Activated T-cell treated with anti-CD3 and anti-CD28 coated beads, Interleukin-2, amount 50 U/mL, for 4 hours (primary cell): ENCODE results near the gene IGSF11. TPM values are rescaled to one million over a fixed set of nuclear protein-coding genes. Genes with fewer than 3 reads are reported as not detected.

Experiments
- ATAC-seq, 2 donors: fragments of 200-7000 bp; cut with Tn5 transposase; one replicate each; pipeline ENCODE4 v1.10.0; 2021
- DNase-seq: peaks from one replicate; pipeline ENCODE4 v3.0.0-alpha.2; 2020
- H3K27me3 Mint-ChIP-seq: one replicate; pipeline ENCODE4 v1.8.0; 2021; ENCODE audit warnings: low read depth, mixed read lengths
- H3K36me3 Mint-ChIP-seq: one replicate; pipeline ENCODE4 v1.8.0; 2022; ENCODE audit warnings: mixed read lengths; ENCODE audit not compliant: insufficient read depth
- H3K4me1 Mint-ChIP-seq: one replicate; pipeline ENCODE4 v1.8.0; 2021; ENCODE audit warnings: low read depth, mixed read lengths
- H3K4me3 Mint-ChIP-seq: one replicate; pipeline ENCODE4 v1.8.0; 2021; ENCODE audit warnings: mild to moderate bottlenecking, moderate library complexity, mixed read lengths
- H3K9me3 Mint-ChIP-seq: one replicate; pipeline ENCODE4 v1.8.0; 2021; ENCODE audit warnings: mixed read lengths
- total RNA-seq, 3 donors: library from RNA; stranded (reverse); gene quantifications; one replicate each; pipeline ENCODE4 v1.2.1, GENCODE V29; 2021

IGSF11 gene
- total RNA-seq, 3 donors from 2014 or later, result not detected

DNA sequence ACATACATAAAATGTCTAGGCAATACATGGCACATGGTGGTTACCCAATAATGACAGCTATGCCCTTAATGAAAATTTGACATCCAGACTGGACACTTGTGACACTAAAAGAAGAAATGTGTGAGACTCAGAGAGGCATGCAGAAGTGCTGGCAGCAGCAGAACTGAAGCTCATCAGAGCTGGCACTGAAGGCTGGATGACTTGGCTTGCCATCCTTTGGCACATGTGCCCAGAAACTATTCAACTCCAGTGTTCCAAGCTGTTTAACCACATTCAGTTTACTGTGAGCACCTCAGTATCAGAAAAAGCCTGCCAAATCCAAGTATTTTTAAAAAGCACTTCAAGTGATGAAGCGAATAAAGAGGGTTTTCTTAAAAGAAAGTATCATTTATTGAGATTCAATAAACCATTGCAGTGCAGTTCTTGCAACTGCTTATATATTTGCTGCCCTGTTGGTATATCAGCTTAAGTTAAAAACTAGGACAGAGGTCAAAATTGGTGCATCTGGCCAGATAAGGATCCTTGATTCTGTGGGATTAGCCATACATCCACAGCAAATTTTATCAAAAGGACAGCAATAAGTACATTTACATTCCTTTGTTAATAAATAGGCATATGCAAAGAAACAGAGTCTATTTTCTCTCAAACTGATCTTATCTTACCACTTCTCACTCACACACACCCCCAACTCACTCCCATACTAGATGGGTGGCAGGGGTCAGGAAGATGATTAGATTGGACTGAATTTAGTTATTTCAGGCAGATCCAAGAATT lies 15.8 kb downstream of the IGSF11 start:
- H3K36me3 Mint-ChIP-seq, result no peaks in the 10 kb centered on the region
- peaks cover 2% of the 10 kb centered on the region for H3K4me1 Mint-ChIP-seq
- H3K4me3 Mint-ChIP-seq, result no peak overlapping the region
- H3K27me3 Mint-ChIP-seq, result no peaks in the 10 kb centered on the region
- no peak for DNase-seq
- no peak for ATAC-seq
- no peaks in the 10 kb centered on the region for H3K9me3 Mint-ChIP-seq

DNA sequence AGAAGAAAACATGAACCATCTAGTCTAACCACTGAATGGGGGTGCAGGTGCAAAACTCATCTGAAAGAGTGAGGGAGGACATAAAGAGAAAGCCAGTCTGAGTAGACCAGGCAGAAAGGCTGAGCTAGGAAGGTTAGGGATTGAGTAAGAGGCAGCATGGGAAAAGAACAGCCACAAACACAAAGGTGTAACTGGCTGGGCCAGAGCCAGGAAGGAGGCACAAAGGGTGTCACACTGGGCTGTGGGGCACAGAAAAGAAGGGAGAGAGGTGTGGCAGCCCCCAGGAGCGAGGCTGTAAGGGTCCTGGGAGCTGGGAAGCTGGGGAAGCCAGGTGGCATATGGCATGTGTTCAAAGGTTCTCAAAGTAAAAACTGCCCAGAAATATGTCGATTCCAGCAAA lies 18.7 kb downstream of the IGSF11 start:
- no peak for ATAC-seq
- Mint-ChIP-seq H3K27me3 (no peaks in the 10 kb centered on the region), H3K4me3 (no peak overlapping the region), H3K9me3 (no peaks in the 10 kb centered on the region), H3K4me1 (peaks cover 2% of the 10 kb centered on the region), H3K36me3 (no peaks in the 10 kb centered on the region)
- no peak for DNase-seq

DNA sequence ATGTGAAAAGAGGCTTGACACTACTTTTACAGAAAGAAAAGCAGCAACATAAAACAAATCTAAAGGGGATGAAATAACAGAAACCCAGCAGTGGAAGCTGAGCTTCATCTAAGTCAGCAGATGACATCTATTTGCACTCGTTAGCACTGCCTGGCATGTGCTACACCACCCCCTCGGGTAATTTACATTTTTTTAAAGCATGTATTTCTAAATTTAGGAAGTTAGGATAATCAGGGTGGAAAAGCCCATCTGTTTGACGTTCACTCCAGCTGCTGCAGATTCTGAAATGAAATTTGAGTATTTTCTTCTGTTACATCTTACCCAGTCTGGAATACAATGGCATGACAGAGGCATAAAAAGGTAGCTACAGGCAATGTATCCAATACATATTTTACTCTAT lies 20.7 kb downstream of the IGSF11 start:
- DNase-seq, result no peak
- no peaks in the 10 kb centered on the region for H3K4me1 Mint-ChIP-seq
- H3K9me3 Mint-ChIP-seq, result no peaks in the 10 kb centered on the region
- no peak for ATAC-seq
- no peak overlapping the region for H3K4me3 Mint-ChIP-seq
- H3K27me3 Mint-ChIP-seq, result no peaks in the 10 kb centered on the region
- no peaks in the 10 kb centered on the region for H3K36me3 Mint-ChIP-seq

DNA sequence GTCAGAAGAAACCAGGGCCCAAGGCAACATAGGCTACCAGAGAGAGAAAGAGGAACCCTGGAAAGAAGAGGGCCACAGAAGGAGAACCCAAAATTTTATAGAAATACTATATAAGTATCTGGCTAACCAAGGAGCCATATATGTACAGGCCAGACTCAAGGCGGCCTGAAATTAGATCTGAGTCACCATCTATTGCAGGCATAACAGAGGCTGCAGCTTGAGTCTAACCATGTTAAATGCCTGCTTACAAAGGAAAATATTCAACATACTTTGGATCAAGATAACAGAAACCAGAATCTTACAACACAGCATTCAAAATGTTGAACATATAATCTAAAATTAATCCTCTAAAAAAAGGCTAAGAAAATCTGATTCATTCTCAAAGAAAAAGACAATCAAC lies 23.1 kb downstream of the IGSF11 start:
- Mint-ChIP-seq H3K36me3 (no peaks in the 10 kb centered on the region), H3K9me3 (peaks cover 4% of the 10 kb centered on the region), H3K4me3 (no peak overlapping the region), H3K27me3 (peaks cover 3% of the 10 kb centered on the region), H3K4me1 (no peaks in the 10 kb centered on the region)
- ATAC-seq, result no peak
- DNase-seq, result no peak

DNA sequence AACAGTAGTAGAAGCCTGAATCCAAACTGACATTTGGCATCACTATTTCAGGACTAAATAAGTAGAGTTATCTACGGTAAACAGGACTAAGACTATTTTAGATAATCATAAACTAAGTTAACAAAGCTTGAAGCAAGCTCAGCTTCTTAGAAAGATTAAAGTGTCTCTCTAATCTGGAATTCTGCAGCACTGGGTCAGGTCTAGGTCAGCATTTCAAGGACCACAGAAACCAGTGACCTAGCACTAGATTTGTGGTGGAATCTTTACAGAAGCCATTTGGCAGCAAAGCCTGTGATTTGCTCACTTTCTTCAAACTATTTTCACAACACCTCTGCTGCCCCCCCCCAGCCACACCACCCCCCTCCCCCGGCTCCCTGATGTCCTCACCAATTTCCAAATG lies 37.5 kb downstream of the IGSF11 start:
- Mint-ChIP-seq H3K36me3 (no peaks in the 10 kb centered on the region), H3K4me1 (no peaks in the 10 kb centered on the region), H3K9me3 (no peaks in the 10 kb centered on the region), H3K4me3 (no peak overlapping the region), H3K27me3 (no peaks in the 10 kb centered on the region)
- ATAC-seq (no peak), DNase-seq (no peak)

DNA sequence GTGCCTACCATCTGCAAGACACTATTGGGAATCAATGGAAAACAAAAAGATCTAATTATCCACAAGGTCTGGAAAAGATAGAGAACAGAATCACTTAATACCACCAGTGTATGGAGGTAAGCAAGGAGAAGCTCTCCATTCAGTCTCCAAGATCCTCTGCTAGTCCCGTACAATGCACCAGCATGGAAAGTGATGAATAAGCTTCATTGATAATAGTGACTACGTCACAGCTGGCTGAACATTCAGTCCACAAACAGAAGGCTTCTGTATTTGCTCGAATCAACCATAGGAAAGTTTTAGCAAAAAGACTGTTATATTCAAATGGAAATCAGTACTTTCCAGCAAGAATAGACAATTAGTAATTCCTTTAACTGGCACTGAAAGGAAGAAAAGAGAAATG lies 42.9 kb downstream of the IGSF11 start:
- no peaks in the 10 kb centered on the region for H3K27me3 Mint-ChIP-seq
- ATAC-seq, result no peak
- H3K4me1 Mint-ChIP-seq, result no peaks in the 10 kb centered on the region
- no peak for DNase-seq
- no peaks in the 10 kb centered on the region for H3K9me3 Mint-ChIP-seq
- no peaks in the 10 kb centered on the region for H3K36me3 Mint-ChIP-seq
- H3K4me3 Mint-ChIP-seq, result no peak overlapping the region

DNA sequence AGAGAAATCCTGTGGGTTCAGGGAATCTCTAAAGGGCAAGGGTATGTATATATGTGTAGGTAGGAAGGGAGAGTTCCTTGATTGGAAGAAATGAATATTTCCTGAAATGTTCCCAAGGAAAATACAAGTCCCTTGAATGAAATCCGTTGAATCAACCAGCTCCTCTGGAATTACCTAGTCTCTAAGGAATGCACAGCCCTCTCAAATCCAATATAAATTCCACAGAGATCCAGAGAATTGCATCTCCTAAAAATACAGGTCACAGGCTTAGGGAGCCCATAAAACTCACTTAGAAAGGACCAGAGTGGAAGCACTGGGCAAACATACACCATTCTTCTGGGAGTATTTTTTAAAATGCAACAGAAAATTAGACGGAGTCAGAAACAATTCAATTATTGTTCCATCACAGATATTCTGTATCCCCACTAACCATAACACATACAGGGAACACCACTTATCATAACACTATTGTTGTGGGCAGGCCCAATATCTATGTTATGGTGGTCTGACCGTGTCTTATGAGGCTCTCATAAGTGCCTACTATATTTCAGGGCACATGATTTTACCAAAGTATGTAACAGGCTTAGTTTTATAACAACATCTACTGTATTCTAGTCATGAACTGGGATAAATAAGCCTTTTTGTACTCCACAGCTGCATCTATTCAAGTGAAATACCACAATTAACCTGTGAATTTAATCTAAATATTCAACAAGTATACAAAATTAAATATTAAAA lies 43.7 kb downstream of the IGSF11 start:
- Mint-ChIP-seq H3K4me3 (no peak overlapping the region), H3K4me1 (no peaks in the 10 kb centered on the region), H3K9me3 (no peaks in the 10 kb centered on the region), H3K27me3 (no peaks in the 10 kb centered on the region), H3K36me3 (no peaks in the 10 kb centered on the region)
- no peak for ATAC-seq
- no peak for DNase-seq

DNA sequence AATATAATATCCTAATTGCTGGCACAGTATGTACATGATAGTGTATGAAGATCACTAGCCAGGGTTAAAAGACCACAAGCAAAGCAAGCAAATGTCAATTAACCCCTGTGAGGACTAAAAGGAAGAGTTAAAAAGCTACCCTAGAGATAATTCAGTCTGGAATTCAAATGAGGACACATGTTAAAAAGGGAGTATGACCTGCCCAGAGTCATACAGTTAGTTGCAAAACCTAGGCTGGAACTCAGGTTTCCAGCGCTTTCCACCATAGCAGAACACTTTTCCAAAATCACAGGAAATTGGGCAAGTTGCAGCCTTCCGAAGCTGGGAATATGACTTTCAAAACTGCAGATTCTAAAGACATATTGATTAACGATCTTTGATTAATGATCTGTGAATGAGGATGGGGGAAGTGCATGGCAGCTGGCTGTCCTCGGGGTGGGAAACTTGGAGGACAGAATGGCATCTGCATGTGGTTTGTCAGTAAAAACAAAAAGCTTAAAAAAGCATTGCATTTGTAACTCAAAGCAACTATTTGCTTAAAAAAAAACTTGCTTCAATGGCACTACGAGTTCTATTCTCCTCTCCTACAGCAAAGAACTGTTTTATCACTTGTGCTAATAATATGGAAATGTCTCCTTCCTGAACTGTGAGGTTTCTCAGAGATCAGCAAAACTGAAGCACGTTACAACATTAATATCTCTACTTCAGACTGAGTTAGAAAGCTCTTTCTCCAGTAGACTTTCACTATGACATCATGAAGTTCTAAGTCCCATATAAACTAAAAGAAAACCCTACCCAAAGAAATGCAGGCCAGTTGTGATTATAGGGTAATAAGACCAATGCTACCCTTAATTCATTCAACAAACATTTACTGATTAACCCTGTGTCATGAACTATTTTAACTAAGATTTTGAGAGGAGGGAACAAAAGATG lies 46.2 kb downstream of the IGSF11 start:
- peaks cover 2% of the 10 kb centered on the region for H3K4me1 Mint-ChIP-seq
- ATAC-seq (no peak), DNase-seq (no peak)
- no peaks in the 10 kb centered on the region for H3K36me3 Mint-ChIP-seq
- H3K9me3 Mint-ChIP-seq, result no peaks in the 10 kb centered on the region
- H3K27me3 Mint-ChIP-seq, result no peaks in the 10 kb centered on the region
- no peak overlapping the region for H3K4me3 Mint-ChIP-seq

DNA sequence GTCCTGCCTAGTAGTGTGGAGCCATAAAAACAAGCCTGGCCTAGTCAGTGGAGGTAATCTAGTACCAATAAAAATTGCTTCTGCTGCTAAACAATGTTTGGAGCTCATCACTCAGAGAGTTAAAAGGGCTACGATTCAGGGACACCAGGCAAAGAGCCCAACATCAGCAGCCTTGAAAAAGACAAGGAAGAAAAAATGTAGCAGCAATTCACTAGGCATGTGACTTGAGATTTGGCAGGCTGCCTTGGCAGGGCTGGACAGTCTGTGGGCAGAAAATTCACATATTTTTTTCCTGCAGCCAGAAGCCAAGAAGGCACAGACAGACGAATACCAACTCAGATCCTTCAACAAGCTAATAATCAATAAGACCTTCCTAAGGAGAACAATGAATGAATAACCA lies 47.2 kb downstream of the IGSF11 start:
- no peaks in the 10 kb centered on the region for H3K9me3 Mint-ChIP-seq
- H3K27me3 Mint-ChIP-seq, result no peaks in the 10 kb centered on the region
- DNase-seq, result no peak
- H3K4me3 Mint-ChIP-seq, result no peak overlapping the region
- ATAC-seq, result no peak
- H3K4me1 Mint-ChIP-seq, result peaks cover 2% of the 10 kb centered on the region
- no peaks in the 10 kb centered on the region for H3K36me3 Mint-ChIP-seq

DNA sequence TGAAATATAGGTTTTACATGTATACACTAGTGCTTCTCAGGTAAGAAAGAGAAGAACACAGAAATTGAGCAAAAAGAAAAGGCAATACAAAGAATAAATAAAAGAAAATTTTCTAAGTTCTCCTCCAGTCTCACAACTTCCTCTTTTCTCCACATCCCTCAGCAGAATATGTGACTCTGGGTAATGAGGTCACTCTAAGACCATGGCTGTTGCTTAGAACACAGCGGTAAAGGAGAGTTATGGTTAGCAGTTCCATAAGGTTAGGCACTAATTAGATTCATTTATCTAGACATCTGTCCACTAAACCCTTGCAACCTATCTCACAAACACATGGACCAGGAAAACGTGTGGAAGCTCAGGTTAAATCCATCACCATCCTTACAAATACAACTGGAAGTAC lies 47.9 kb downstream of the IGSF11 start:
- H3K9me3 Mint-ChIP-seq, result no peaks in the 10 kb centered on the region
- no peak overlapping the region for H3K4me3 Mint-ChIP-seq
- ATAC-seq (no peak), DNase-seq (no peak)
- H3K36me3 Mint-ChIP-seq, result no peaks in the 10 kb centered on the region
- H3K27me3 Mint-ChIP-seq, result no peaks in the 10 kb centered on the region
- H3K4me1 Mint-ChIP-seq, result peaks cover 2% of the 10 kb centered on the region

DNA sequence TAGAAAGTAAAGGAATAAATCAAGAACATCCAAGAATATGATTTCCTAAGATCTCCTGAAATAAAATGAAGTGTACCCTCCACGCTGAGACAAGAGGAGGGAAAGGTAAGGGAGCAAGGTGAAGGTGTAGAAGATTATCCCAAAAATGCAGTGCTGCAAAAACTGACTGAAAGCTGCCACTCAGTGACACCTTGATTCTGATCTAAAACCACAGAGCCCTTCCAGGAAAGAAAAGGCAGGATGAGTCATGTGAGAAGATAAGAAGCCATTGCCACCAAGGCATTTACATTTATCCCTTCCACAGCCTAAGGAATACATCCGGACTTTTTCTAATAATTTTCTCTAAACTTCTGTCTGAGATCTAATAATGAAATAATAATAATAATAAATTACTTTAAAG lies 49.9 kb downstream of the IGSF11 start:
- no peaks in the 10 kb centered on the region for H3K36me3 Mint-ChIP-seq
- H3K27me3 Mint-ChIP-seq, result peaks cover 2% of the 10 kb centered on the region
- no peak for DNase-seq
- no peaks in the 10 kb centered on the region for H3K9me3 Mint-ChIP-seq
- ATAC-seq, result no peak
- no peak overlapping the region for H3K4me3 Mint-ChIP-seq
- H3K4me1 Mint-ChIP-seq, result peaks cover 4% of the 10 kb centered on the region

DNA sequence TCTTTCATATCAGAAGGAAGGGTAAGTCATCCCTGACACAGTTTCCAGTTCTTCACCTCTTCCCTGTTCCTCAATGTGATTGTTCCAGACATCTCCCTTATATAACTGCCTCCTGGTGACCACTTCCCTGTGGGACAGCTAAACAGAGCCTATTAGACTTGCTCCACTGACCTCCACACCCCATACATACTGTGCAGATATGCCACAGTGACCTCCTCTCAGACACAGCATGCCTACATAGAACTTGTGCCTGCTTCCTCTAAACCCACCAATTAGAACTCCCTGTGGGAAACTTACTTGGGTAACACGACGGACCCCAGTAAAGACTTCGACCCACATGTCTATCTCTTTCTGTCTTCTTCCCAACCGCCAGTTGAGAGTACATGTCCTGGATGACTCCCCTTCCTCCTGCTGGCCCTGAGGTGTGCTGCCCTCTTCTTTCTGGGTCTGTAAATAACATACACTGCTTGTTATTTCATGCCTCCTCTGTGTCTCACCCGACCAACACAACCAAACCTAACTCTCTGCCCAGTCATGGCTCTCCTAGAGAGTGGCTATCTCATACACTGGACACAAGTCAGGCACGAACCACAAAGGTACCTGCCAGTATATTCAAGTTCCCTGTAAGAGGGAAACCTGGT lies 53.0 kb downstream of the IGSF11 start:
- Mint-ChIP-seq H3K9me3 (no peaks in the 10 kb centered on the region), H3K36me3 (no peaks in the 10 kb centered on the region), H3K4me3 (no peak overlapping the region), H3K27me3 (peaks cover 2% of the 10 kb centered on the region), H3K4me1 (peaks cover 4% of the 10 kb centered on the region)
- DNase-seq (no peak), ATAC-seq (no peak)

DNA sequence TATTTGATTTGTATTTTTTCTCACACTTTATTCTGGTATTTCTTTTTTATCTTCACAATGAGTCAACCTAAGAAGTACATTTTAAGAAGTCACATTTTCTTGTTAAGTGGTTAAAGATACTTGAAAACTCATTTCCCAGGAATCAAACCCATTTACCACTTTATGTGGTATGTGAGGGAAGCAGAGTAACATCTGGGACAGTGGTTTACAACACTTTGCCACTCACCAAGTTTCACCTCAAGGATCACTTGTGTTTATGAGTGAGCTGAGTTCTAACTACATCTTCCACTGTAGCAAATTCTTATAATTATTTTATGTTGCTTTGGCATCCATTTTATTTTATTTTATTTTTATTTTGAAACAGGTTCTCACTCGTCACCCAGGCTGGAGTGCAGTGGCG lies 53.8 kb downstream of the IGSF11 start:
- ATAC-seq (peak; percentile 28 to 58), DNase-seq (no peak)
- no peaks in the 10 kb centered on the region for H3K9me3 Mint-ChIP-seq
- H3K4me1 Mint-ChIP-seq, result peaks cover 4% of the 10 kb centered on the region
- no peak overlapping the region for H3K4me3 Mint-ChIP-seq
- peaks cover 2% of the 10 kb centered on the region for H3K27me3 Mint-ChIP-seq
- H3K36me3 Mint-ChIP-seq, result no peaks in the 10 kb centered on the region

DNA sequence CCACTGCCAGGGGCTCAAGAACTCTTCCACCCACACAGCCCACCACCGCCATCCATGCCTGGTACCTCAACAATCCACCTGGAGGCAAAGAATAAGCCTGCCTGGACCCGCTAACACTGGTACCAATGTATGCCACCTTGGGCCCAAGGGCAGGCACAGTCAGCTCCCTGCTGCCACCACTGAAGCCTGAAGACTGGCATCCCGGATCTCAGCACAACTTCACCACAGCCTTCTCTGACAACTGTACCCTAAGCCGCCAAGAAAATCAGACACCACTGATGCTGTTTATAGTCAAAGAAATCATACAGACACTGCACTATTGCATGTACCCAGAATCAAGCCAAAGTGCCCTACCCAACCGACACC lies 56.3 kb downstream of the IGSF11 start:
- no peak for ATAC-seq
- Mint-ChIP-seq H3K36me3 (no peaks in the 10 kb centered on the region), H3K4me3 (no peak overlapping the region), H3K9me3 (no peaks in the 10 kb centered on the region), H3K4me1 (peaks cover 4% of the 10 kb centered on the region), H3K27me3 (peaks cover 2% of the 10 kb centered on the region)
- DNase-seq, result no peak
